HepG2 (cell line): Measurements from ENCODE around the gene NOL4L. TPM values are rescaled to one million over a fixed set of nuclear protein-coding genes. Genes with fewer than 3 reads are reported as not detected.

Source experiments
- CHCHD3 ChIP-seq: sonication (generic); formaldehyde crosslinking; IDR thresholded peaks from 2 replicates; pipeline ENCODE4 v1.8.0; 2022; ENCODE audit warnings: mild to moderate bottlenecking, missing genetic modification reagents, moderate library complexity
- HNRNPH1 ChIP-seq: fragments of 200-400 bp; formaldehyde crosslinking; optimal IDR thresholded peaks from 2 replicates; pipeline ENCODE3; 2017; ENCODE audit warnings: mild to moderate bottlenecking, low read depth, low read length
- KDM4B ChIP-seq: sonication (generic); formaldehyde crosslinking; IDR thresholded peaks from 2 replicates; pipeline ENCODE4 v1.4.0; 2020; ENCODE audit warnings: missing genetic modification reagents
- KLF9 ChIP-seq: IDR thresholded peaks from 2 replicates; pipeline ENCODE4 v1.6.1; 2016; ENCODE audit warnings: low read depth
- MEIS1 ChIP-seq: sonication (generic); formaldehyde crosslinking; IDR thresholded peaks from 2 replicates; pipeline ENCODE4 v1.9.0; 2021; ENCODE audit warnings: mild to moderate bottlenecking, missing genetic modification reagents, moderate library complexity, borderline replicate concordance
- NFKB2 ChIP-seq: sonication (generic); formaldehyde crosslinking; IDR thresholded peaks from 2 replicates; pipeline ENCODE4 v1.4.0; 2020; ENCODE audit warnings: missing genetic modification reagents, borderline replicate concordance
- NFRKB ChIP-seq: fragments of 450-650 bp; IDR thresholded peaks from 2 replicates; pipeline ENCODE4 v1.6.1; 2017
- REL ChIP-seq: sonication (generic); formaldehyde crosslinking; conservative IDR thresholded peaks from 2 replicates; pipeline ENCODE4 v1.8.0; 2022; ENCODE audit warnings: mild to moderate bottlenecking, missing genetic modification reagents, moderate library complexity
- TCF12 ChIP-seq, 2 experiments: fragments of 450-650 bp in 1 of 2; sonication (generic) in 1 of 2; formaldehyde crosslinking in 1 of 2; IDR thresholded peaks; 2 replicates each; pipeline versions ENCODE4 v1.6.1 to v1.8.0; 2017 to 2022; ENCODE audit warnings: antibody characterized with exemption in 1 of 2, mild to moderate bottlenecking in 1 of 2, missing genetic modification reagents in 1 of 2, moderate library complexity in 1 of 2
- ZNF224 ChIP-seq: sonication (generic); formaldehyde crosslinking; IDR thresholded peaks from 2 replicates; pipeline ENCODE4 v1.5.0; 2020; ENCODE audit warnings: mild to moderate bottlenecking, missing genetic modification reagents
- ZNF557 ChIP-seq: sonication (generic); formaldehyde crosslinking; IDR thresholded peaks from 2 replicates; pipeline ENCODE4 v1.4.0; 2020; ENCODE audit warnings: missing genetic modification reagents
- ZNF577 ChIP-seq: sonication (generic); formaldehyde crosslinking; IDR thresholded peaks from 2 replicates; pipeline ENCODE4 v1.4.0; 2020; ENCODE audit warnings: mild to moderate bottlenecking, low read depth, missing genetic modification reagents, borderline replicate concordance
- ZNF660 ChIP-seq: sonication (generic); formaldehyde crosslinking; IDR thresholded peaks from 2 replicates; pipeline ENCODE4 v1.5.1; 2020; ENCODE audit warnings: mild to moderate bottlenecking, low read depth, missing genetic modification reagents, borderline replicate concordance
- ZSCAN20 ChIP-seq: sonication (generic); formaldehyde crosslinking; IDR thresholded peaks from 2 replicates; pipeline ENCODE4 v1.4.0; 2020; ENCODE audit warnings: missing genetic modification reagents, mild to moderate bottlenecking, borderline replicate concordance
- polyA plus RNA-seq, 8 experiments: library from polyadenylated mRNA; depleted of rRNA in 3 of 8; stranded (reverse) in 7 of 8; unstranded in 1 of 8; fragments of >200 nt; fragmentation: Illumina TruSeq in 4 of 8; extraction: Trizol in 4 of 8; gene quantifications; 2 replicates each; pipeline versions ENCODE4 v1.2.1 to v1.2.3, GENCODE V29; 2011 to 2016; ENCODE audit warnings: low read depth in 4 of 8, missing spikeins in 1 of 8, mixed read lengths in 1 of 8; ENCODE audit not compliant: insufficient read depth in 1 of 8
- total RNA-seq, 5 experiments: library from RNA; depleted of rRNA; stranded (reverse); fragments of >200 nt; fragmentation: Illumina TruSeq; extraction: Trizol; gene quantifications; 2 replicates each; pipeline ENCODE4 v1.2.3, GENCODE V29; 2016; ENCODE audit warnings: low read depth in 1 of 5
- TF ChIP-seq, protein P1 (sequence below): IDR thresholded peaks from 2 replicates; pipeline ENCODE4 v1.6.1; 2012; ENCODE audit warnings: low read length, improper control_type of control experiment
- TF ChIP-seq, protein P2 (sequence below): sonication (generic); formaldehyde crosslinking; IDR thresholded peaks from 2 replicates; pipeline ENCODE4 v1.5.1; 2020; ENCODE audit warnings: mild to moderate bottlenecking, missing genetic modification reagents, borderline replicate concordance
- TF ChIP-seq, protein P3 (sequence below): IDR thresholded peaks from 2 replicates; pipeline ENCODE4 v1.6.1; 2012; ENCODE audit warnings: inconsistent platforms
- TF ChIP-seq, protein P4 (sequence below): sonication (generic); formaldehyde crosslinking; IDR thresholded peaks from 2 replicates; pipeline ENCODE4 v1.4.0; 2020; ENCODE audit warnings: mild to moderate bottlenecking, missing genetic modification reagents
- TF ChIP-seq, protein P5 (sequence below): sonication (generic); formaldehyde crosslinking; IDR thresholded peaks from 2 replicates; pipeline ENCODE4 v1.5.1; 2020; ENCODE audit warnings: missing genetic modification reagents, mild to moderate bottlenecking, borderline replicate concordance

NOL4L gene
- total and polyA plus RNA-seq, 2 of the 13 experiments (the other 11 are each of a cell fraction or from before 2014, with no cell fraction given) = 16.6 to 35.4 TPM

DNA sequence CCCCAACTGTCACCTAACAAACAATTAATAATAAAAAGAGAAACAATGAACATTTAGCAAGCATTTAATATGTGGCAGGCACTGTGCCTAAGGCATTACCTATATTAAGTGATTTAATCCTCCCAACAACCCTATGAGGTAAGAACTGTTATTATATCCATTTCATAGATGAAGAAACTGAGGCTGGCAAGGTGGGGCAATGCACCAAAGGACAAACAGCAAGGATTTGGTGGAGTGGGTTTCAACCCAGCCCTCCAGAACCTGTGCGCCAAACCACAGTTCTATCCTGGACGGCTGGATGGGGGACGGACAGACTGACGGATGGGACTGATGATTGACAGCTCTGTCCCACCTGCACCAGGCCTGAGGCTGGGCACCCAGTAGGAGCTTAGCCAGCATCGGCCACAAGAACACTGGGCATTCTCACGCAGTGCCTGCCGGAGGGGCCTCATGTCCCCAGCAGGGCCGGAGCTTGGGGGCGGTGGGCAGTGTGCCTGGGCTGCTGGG lies 24.6 kb downstream of the NOL4L start (continued):
- TF ChIP-seq TCF12 (IDR thresholded peaks at IDR 0.05) = no peak
- no peak for TF ChIP-seq TCF12 (CRISPR knock-in tag; IDR thresholded peaks at IDR 0.05)
- TF ChIP-seq ZSCAN20 (CRISPR knock-in tag) = no peak
- TF ChIP-seq NFKB2 (CRISPR knock-in tag) = no peak
- TF ChIP-seq, protein P1, sequence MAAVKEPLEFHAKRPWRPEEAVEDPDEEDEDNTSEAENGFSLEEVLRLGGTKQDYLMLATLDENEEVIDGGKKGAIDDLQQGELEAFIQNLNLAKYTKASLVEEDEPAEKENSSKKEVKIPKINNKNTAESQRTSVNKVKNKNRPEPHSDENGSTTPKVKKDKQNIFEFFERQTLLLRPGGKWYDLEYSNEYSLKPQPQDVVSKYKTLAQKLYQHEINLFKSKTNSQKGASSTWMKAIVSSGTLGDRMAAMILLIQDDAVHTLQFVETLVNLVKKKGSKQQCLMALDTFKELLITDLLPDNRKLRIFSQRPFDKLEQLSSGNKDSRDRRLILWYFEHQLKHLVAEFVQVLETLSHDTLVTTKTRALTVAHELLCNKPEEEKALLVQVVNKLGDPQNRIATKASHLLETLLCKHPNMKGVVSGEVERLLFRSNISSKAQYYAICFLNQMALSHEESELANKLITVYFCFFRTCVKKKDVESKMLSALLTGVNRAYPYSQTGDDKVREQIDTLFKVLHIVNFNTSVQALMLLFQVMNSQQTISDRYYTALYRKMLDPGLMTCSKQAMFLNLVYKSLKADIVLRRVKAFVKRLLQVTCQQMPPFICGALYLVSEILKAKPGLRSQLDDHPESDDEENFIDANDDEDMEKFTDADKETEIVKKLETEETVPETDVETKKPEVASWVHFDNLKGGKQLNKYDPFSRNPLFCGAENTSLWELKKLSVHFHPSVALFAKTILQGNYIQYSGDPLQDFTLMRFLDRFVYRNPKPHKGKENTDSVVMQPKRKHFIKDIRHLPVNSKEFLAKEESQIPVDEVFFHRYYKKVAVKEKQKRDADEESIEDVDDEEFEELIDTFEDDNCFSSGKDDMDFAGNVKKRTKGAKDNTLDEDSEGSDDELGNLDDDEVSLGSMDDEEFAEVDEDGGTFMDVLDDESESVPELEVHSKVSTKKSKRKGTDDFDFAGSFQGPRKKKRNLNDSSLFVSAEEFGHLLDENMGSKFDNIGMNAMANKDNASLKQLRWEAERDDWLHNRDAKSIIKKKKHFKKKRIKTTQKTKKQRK = no peak
- TF ChIP-seq NFRKB = no peak
- no peak for TF ChIP-seq REL (CRISPR knock-in tag)
- TF ChIP-seq ZNF660 (CRISPR knock-in tag) = no peak
- TF ChIP-seq, protein P2, sequence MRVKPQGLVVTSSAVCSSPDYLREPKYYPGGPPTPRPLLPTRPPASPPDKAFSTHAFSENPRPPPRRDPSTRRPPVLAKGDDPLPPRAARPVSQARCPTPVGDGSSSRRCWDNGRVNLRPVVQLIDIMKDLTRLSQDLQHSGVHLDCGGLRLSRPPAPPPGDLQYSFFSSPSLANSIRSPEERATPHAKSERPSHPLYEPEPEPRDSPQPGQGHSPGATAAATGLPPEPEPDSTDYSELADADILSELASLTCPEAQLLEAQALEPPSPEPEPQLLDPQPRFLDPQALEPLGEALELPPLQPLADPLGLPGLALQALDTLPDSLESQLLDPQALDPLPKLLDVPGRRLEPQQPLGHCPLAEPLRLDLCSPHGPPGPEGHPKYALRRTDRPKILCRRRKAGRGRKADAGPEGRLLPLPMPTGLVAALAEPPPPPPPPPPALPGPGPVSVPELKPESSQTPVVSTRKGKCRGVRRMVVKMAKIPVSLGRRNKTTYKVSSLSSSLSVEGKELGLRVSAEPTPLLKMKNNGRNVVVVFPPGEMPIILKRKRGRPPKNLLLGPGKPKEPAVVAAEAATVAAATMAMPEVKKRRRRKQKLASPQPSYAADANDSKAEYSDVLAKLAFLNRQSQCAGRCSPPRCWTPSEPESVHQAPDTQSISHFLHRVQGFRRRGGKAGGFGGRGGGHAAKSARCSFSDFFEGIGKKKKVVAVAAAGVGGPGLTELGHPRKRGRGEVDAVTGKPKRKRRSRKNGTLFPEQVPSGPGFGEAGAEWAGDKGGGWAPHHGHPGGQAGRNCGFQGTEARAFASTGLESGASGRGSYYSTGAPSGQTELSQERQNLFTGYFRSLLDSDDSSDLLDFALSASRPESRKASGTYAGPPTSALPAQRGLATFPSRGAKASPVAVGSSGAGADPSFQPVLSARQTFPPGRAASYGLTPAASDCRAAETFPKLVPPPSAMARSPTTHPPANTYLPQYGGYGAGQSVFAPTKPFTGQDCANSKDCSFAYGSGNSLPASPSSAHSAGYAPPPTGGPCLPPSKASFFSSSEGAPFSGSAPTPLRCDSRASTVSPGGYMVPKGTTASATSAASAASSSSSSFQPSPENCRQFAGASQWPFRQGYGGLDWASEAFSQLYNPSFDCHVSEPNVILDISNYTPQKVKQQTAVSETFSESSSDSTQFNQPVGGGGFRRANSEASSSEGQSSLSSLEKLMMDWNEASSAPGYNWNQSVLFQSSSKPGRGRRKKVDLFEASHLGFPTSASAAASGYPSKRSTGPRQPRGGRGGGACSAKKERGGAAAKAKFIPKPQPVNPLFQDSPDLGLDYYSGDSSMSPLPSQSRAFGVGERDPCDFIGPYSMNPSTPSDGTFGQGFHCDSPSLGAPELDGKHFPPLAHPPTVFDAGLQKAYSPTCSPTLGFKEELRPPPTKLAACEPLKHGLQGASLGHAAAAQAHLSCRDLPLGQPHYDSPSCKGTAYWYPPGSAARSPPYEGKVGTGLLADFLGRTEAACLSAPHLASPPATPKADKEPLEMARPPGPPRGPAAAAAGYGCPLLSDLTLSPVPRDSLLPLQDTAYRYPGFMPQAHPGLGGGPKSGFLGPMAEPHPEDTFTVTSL (CRISPR knock-in tag) = no peak
- no peak for TF ChIP-seq HNRNPH1
- TF ChIP-seq ZNF577 (CRISPR knock-in tag) = no peak
- no peak for TF ChIP-seq ZNF557 (CRISPR knock-in tag)
- TF ChIP-seq CHCHD3 (CRISPR knock-in tag) = no peak
- no peak; the same call in 1 of the 2 replicates for TF ChIP-seq MEIS1 (CRISPR knock-in tag)
- no peak for TF ChIP-seq KLF9 (CRISPR knock-in tag)
- TF ChIP-seq KDM4B (CRISPR knock-in tag) = 0 out of 2 replicates have a peak, but pooled peaks have one; percentile 17
- TF ChIP-seq, protein P3, sequence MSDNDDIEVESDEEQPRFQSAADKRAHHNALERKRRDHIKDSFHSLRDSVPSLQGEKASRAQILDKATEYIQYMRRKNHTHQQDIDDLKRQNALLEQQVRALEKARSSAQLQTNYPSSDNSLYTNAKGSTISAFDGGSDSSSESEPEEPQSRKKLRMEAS = peak; percentile 39; the same call in 1 of the 2 replicates
- TF ChIP-seq, protein P4, sequence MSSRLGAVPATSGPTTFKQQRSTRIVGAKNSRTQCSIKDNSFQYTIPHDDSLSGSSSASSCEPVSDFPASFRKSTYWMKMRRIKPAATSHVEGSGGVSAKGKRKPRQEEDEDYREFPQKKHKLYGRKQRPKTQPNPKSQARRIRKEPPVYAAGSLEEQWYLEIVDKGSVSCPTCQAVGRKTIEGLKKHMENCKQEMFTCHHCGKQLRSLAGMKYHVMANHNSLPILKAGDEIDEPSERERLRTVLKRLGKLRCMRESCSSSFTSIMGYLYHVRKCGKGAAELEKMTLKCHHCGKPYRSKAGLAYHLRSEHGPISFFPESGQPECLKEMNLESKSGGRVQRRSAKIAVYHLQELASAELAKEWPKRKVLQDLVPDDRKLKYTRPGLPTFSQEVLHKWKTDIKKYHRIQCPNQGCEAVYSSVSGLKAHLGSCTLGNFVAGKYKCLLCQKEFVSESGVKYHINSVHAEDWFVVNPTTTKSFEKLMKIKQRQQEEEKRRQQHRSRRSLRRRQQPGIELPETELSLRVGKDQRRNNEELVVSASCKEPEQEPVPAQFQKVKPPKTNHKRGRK (CRISPR knock-in tag) = no peak
- TF ChIP-seq, protein P5, sequence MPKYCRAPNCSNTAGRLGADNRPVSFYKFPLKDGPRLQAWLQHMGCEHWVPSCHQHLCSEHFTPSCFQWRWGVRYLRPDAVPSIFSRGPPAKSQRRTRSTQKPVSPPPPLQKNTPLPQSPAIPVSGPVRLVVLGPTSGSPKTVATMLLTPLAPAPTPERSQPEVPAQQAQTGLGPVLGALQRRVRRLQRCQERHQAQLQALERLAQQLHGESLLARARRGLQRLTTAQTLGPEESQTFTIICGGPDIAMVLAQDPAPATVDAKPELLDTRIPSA (CRISPR knock-in tag) = peak; percentile 73
- no peak for TF ChIP-seq ZNF224 (CRISPR knock-in tag)
